NT2/D1 (cell line): Measurements from ENCODE around the gene DPP6.
"Not testable (repeated sequence)": the region's sequence is repeated elsewhere in the genome, so short reads cannot be mapped to it uniquely, and the experiment has no call there.

Experiments used
- SUZ12 ChIP-seq: IDR thresholded peaks from 2 replicates; pipeline ENCODE4 v1.6.1; 2011; ENCODE audit not compliant: insufficient read length, insufficient read depth; ENCODE audit errors: extremely low read depth
- YY1 ChIP-seq: IDR thresholded peaks from 2 replicates; pipeline ENCODE4 v1.6.1; 2011; ENCODE audit not compliant: insufficient read length, insufficient read depth
- ZNF274 ChIP-seq: IDR thresholded peaks from 2 replicates; pipeline ENCODE4 v1.6.1; 2011; ENCODE audit warnings: mild to moderate bottlenecking, low read depth, low read length

DNA sequence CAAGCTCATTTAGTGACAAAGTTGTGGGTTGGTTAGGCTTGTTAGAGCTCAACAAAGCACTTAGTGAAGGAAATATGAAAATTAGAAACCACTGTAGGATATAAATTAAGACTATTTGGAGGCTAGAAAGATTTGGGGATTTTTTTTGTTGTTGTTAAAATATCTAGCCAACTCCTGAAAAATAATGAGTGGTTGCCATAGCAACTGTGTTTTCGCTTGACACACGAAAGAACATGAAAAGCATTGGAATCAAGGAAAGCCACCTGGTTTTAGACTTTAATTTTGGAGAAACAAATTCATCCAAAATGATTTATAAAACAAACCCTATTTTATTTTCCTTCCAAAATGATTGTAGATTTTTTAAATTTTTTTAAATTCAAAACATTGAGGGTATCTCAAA lies 26.3 kb downstream of the DPP6 start:
- not testable (repeated sequence) for TF ChIP-seq YY1, ZNF274, SUZ12
